ENCODE results near the gene APOBEC4. TPM values are rescaled to one million over a fixed set of nuclear protein-coding genes. Genes with fewer than 3 reads are reported as not detected.

APOBEC4 gene
- total RNA-seq, 2 experiments from 2014 or later: not detected

DNA sequence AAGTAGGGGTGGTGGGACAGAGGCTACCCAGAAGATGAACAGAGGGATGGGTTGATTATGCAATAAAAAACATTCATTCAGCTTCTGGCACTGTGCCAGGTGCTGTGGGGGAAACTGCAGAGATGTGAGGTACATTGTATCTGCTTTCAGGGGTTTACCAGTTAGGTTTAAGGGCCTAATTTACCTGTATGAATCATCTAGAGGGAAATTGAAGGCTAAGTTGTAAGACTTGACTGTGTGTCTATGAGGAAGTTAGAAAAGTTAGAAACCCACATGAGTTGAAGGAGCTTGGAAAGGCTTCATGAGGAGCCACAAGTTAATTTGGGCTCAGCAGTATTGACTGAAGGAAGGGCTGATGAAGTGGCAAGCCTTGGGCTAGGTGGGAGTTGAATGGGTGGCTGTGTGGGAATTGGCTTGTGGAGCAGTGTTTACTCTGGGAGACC lies 36.7 kb upstream of the APOBEC4 start:
- Mint-ChIP-seq H3K36me3 (ENCODE audit: low read depth) (no peaks in the 10 kb centered on the region), H3K27me3 (peaks cover 1% of the 10 kb centered on the region), H3K27ac (no peak overlapping the region), H3K4me3 (no peak overlapping the region), H3K9me3 (no peaks in the 10 kb centered on the region), H3K4me1 (ENCODE audit: low read depth) (peaks cover 6% of the 10 kb centered on the region)
- peak; percentile 56 for ATAC-seq
- POLR2A ChIA-PET: interaction anchor here (0.7 kb wide), 1 partner anchor 343 kb away, joined by 3 read pairs; no protein-coding TSS in a partner anchor
- peak; percentile 41 for DNase-seq
- CTCF ChIA-PET: interaction anchor here (0.7 to 1.7 kb wide), 5 partner anchors 9 to 226 kb away, joined by 3 to 8 read pairs (median 3); no protein-coding TSS in a partner anchor
- intact Hi-C loops (cut with micrococcal nuclease): loop anchor here (10.0 kb wide), 1 partner anchor 405 kb away; no protein-coding TSS in a partner anchor
- TF ChIP-seq, protein P1, sequence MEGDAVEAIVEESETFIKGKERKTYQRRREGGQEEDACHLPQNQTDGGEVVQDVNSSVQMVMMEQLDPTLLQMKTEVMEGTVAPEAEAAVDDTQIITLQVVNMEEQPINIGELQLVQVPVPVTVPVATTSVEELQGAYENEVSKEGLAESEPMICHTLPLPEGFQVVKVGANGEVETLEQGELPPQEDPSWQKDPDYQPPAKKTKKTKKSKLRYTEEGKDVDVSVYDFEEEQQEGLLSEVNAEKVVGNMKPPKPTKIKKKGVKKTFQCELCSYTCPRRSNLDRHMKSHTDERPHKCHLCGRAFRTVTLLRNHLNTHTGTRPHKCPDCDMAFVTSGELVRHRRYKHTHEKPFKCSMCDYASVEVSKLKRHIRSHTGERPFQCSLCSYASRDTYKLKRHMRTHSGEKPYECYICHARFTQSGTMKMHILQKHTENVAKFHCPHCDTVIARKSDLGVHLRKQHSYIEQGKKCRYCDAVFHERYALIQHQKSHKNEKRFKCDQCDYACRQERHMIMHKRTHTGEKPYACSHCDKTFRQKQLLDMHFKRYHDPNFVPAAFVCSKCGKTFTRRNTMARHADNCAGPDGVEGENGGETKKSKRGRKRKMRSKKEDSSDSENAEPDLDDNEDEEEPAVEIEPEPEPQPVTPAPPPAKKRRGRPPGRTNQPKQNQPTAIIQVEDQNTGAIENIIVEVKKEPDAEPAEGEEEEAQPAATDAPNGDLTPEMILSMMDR (IDR thresholded peaks at IDR 0.05): no peak

DNA sequence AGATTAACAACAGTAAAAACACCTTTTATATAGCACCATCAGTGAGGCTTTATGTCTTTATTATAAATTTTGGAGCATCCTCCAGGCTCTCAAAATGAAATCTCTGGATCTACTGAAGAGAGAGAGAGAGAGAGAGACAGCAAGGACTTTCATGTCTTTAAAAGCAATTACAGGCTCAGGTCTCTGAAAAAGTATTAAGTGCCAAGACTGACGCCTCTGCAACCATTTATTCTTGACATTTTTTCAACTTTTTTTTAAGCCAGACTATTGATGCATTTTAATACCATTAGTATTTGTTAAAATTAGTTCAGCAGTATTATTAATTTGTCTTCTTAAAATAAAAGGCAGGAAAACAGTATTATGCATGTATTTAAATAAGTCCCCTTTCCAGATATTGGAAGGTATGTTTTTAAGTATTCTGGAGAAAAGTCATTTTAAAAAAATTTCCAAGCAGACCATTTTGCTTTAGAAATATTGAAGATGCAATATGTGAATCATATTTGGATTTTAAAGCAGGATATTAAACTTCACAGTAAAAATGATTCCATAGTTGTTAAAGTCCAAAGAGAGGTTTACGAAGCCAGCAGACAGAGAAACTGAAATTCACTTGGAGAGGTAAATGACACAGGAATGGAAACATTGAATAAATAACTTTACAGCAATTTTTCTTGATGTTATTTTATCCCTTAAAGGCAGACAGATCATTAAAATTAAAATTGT lies 35.4 kb upstream of the APOBEC4 start:
- peaks cover 9% of the 10 kb centered on the region for H3K4me1 Mint-ChIP-seq (ENCODE audit: low read depth)

DNA sequence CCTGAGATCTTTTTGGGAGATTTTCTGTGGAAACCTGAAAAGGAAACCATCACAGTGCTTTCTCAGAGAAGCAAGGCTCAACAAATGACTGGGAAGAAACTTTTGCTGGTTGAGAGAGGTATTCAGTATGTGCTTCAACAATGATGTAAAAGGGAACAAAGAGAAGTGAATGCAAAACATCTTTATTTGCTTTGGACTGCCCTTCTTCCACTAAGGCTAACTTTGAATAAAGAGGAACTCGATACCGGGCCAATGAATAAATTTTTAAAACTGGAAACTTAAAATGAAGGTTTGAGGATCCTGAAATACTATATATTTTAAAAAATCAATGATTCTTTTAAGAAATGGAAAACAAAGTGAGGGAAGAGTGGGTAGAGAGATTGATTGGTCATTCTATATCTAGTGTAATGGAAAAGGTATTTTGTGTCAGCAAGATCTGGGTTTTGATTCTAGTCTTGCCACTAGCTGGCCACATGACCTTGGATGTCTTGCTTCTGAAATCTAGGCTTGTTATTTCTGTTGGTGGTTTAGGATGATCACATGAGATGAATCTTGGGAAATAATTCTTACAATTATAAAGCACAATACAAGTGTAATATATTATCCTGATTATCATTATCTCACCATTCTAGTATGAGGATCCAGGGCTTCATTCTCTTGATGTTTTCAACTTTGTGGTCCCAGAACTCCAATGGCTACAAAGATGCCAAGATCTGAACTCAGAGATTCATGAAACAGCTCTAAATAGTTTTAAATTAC lies 34.6 kb upstream of the APOBEC4 start:
- intact Hi-C loops (cut with micrococcal nuclease): loop anchor here (10.0 kb wide), 1 partner anchor 403 kb away; no protein-coding TSS in a partner anchor
- H3K36me3 Mint-ChIP-seq (ENCODE audit: low read depth): no peaks in the 10 kb centered on the region
- H3K27ac Mint-ChIP-seq: no peak overlapping the region
- ChIA-PET CTCF (interaction anchor here (1.0 to 1.6 kb wide), 2 partner anchors 32 to 228 kb away, joined by 3 to 7 read pairs; no protein-coding TSS in a partner anchor), POLR2A (no interaction called here)
- TF ChIP-seq, protein P1 (IDR thresholded peaks at IDR 0.05): no peak
- peaks cover 5% of the 10 kb centered on the region for H3K27me3 Mint-ChIP-seq
- ATAC-seq (no peak), DNase-seq (no peak)
- H3K4me1 Mint-ChIP-seq (ENCODE audit: low read depth): peaks cover 10% of the 10 kb centered on the region
- no peak overlapping the region for H3K4me3 Mint-ChIP-seq
- H3K9me3 Mint-ChIP-seq: no peaks in the 10 kb centered on the region

More for the DNA sequence above, 35.4 kb upstream of the APOBEC4 start:
- Mint-ChIP-seq H3K36me3 (ENCODE audit: low read depth) (no peaks in the 10 kb centered on the region), H3K27me3 (peaks cover 5% of the 10 kb centered on the region), H3K27ac (no peak overlapping the region), H3K9me3 (no peaks in the 10 kb centered on the region), H3K4me3 (no peak overlapping the region)
- POLR2A ChIA-PET: no interaction called here
- DNase-seq (no peak), ATAC-seq (no peak)
- CTCF ChIA-PET: interaction anchor here (1.0 kb wide), 1 partner anchor 33 kb away, joined by 3 read pairs; no protein-coding TSS in a partner anchor
- intact Hi-C loops (cut with micrococcal nuclease): loop anchor here (10.0 kb wide), 1 partner anchor 404 kb away; no protein-coding TSS in a partner anchor
- TF ChIP-seq, protein P1 (IDR thresholded peaks at IDR 0.05): no peak

DNA sequence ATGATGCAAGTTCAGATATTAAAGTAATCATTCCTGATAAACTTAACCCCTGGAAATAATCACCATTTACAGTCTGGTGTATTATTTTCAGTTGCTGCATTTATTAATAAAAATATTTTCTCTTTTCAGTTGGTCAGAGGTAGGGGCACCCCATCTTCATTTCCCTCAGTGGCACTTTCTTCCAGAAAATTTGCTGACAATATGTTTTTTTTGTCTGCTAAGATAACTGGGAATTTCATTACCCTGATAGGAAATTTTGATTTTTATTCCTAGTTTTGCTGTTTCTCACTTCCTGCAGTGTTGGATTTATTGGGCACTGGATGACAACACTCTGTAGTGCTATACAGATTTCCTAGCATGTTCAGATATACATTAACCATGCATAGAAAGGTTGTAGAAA lies 33.1 kb upstream of the APOBEC4 start:
- Mint-ChIP-seq H3K36me3 (ENCODE audit: low read depth) (no peaks in the 10 kb centered on the region), H3K9me3 (no peaks in the 10 kb centered on the region), H3K4me1 (ENCODE audit: low read depth) (peaks cover 10% of the 10 kb centered on the region), H3K27me3 (peaks cover 5% of the 10 kb centered on the region), H3K4me3 (no peak overlapping the region), H3K27ac (no peak overlapping the region)
- TF ChIP-seq, protein P1 (IDR thresholded peaks at IDR 0.05): no peak
- DNase-seq: no peak
- ATAC-seq: no peak
- CTCF ChIA-PET: interaction anchor here (0.6 to 4.0 kb wide), 11 partner anchors 9 to 408 kb away, joined by 3 to 110 read pairs (median 6); partner anchors contain the start of gene APOBEC4
- intact Hi-C loops (cut with micrococcal nuclease): loop anchor here (10.0 kb wide), 1 partner anchor 401 kb away; no protein-coding TSS in a partner anchor
- POLR2A ChIA-PET: no interaction called here
